GM19351 (cell line): ENCODE data around the gene C6orf132.
"Not testable (repeated sequence)": the region's sequence is repeated elsewhere in the genome, so short reads cannot be mapped to it uniquely, and the experiment has no call there.

Experiments
- ATAC-seq: cut with Tn5 transposase; IDR thresholded peaks from one replicate; pipeline ENCODE4 v1.9.1; 2021; ENCODE audit warnings: mild to moderate bottlenecking, moderate library complexity; ENCODE audit not compliant: unreplicated experiment

C6orf132 gene, protein sequence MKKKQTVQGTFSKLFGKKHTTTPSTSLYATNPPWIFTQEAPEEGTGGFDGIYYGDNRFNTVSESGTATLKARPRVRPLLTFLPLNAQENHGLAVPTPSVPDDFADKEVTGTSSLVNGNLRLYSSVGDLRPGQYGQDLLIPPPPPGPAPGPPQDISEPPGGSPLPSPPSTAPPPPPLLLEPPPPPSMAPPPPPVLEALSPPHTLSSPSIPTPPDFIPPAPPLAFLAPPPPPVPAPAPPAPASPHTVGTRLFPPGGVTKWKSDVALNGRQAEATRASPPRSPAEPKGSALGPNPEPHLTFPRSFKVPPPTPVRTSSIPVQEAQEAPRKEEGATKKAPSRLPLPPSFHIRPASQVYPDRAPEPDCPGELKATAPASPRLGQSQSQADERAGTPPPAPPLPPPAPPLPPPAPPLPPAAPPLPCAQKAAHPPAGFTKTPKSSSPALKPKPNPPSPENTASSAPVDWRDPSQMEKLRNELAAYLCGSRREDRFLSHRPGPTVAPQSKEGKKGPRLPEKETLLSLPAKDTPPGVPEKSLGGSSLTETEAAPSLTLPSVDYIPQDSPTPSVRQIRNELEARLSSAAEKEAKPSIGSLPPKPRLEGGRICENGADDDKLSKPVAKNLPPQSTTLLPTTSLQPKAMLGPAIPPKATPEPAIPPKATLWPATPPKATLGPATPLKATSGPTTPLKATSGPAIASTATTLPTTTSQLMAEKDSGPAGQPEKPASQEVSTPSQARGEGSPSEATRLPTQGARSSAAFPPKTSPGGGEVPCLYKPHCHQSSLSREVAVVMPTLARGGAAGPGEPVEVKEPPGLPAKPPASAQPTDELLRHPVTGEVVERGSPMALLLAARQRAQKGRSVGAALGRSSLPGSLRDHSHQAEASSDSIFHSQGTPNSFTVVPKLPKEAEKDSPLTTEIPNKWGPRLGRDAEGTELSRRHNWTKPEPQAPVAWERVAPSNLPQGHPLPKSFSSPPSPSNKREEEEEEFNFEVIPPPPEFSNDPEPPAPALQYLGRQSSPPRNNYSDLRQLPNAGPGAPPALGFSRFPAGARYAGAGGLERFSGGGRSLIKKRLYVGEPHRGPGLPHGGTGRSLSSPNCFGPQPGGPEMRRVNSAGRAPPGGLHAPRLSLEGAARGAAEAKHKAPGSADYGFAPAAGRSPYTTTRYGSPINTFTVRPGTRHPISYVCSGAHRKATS

DNA sequence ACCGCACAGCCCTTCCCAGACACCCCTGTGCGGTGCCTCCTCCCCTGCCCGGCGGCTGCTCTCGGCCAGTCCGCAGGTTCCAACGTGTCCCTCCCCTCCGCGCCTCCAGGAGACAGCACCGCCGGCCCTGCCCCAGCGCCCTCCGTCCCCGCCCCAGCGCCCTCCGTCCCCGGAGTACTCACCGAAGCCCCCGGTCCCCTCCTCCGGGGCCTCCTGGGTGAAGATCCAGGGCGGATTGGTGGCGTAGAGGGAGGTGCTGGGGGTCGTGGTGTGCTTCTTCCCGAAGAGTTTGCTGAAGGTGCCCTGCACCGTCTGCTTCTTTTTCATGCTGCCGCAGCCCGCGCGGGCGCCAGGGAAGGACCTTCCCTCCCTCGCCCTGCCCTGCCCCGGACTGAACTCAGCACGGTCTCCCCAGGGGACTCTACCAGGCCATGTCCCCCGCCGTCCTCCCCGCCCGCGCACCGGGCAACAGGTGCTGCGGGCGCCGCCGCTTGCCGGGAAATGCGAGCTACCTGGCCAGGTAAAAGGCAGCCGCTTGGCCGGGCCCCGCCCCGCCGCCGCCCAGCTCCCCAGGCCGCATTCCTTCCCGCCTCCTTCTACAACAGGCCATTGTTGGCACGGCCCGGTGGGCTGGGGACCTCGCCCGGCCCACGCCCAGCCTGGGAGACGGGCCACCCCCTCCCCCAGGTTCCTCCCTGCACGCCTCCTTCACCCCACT is at the start of gene C6orf132:
C6orf132 (minus strand) TSS at position 503 of the 718 bp plus-strand sequence; CDS start at position 327, 176 bp downstream.
- ATAC-seq, result no peak

DNA sequence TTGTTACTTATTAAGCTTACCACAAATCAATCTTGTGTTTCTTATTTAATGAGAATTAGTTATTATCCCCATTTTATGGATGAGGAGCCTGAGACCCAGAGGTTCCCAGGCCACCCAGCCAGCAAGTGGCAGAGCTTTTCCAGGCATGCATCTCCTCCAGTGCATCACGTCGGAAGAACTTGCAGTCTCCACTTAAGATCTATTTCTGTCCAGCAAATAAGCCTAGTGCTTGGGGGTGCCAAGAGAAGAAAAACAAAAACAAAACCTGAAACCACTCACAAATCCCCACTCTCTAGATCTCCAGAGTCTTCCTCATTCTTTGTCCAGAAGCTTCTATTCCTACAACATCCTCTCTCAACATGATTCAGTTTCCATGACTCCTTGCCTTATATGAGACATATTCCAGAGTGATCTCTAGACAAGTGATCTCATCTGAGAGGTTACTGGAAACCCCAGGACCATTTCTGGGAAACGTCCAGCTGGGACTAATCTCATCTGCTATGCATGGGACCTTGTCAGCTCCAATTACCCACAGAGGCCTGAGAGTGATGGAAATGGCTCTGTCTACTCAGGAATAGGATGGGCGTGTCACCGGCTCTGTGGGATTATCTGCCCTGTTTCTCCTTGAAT is 48.2 kb upstream of the C6orf132 start:
- no peak for ATAC-seq

DNA sequence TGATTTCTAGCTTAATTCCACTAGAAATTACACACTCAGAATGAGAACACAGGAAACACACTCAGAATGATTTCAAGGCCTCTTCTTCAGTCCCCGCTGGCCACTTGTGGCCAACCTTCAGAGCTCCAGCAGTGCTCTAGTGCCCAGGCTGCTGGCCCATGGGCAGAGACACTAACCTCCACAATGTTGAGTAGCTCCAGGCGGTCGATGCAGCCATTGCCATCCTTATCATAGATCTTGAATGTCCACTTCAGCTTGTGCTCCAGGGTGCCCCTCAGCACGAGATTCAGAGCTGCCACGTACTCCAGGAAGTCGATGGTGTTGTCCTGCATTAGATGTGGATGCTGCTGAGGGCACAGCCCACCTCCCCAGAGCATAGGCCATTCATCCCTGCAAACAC is 46.0 kb upstream of the C6orf132 start:
- ATAC-seq, result no peak

DNA sequence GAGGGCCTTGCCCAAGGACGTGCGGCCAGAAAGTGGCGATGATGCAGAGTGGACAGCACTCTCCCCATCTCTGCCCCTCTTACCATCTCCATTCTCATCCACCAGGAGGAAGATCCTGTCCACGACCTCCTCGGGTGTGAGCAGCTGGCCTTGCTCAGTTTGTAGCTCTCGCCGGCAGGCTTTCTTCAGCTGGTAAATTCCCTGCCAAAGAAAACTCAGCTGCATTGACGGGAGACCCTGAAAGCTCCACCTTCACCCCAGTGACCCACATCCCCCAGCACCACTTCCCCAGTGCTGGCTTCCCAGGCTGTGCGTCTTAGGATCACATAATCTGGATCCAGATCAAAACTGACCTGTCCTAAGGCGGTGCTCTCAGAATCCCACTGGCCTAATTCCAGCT is 43.2 kb upstream of the C6orf132 start:
- no peak for ATAC-seq

DNA sequence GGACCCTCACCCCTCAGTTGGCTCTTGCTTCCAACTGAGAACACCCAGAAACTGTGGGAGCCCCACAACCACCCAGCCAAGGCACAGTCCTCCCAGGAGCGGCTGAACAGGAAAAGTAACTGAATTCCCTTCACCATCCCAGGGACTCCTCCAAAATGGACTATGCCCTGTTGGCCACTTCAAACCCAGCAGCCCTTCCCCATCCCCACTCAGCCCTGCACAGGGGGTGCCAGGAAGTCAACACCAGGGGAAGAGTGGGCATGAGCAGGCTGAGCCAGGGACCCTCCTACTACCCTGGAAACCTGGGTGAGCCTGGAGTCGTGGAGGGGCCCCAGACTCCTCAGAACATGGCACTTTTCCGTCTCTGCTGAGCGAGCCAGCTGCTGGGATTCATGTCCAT is 42.1 kb upstream of the C6orf132 start:
- no peak for ATAC-seq

DNA sequence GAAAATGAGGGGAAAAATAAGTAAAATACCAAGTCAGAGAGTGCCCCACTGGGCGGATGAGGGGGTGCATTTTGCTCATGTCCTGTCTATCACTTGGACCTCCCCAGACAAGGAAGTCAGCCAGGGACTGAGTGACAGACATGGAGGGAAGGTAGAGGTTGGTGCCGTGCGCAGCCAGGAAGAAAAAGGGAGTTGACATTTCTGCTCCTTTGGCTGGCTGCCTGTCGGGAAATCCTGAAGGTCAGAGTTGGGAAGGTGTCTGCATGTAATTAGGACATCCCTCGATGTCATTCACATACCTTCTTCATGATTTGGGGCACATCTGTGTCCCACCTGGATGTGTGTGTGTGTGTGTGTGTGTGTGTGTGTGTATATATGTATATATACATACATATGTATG is 39.7 kb upstream of the C6orf132 start:
- no peak for ATAC-seq

DNA sequence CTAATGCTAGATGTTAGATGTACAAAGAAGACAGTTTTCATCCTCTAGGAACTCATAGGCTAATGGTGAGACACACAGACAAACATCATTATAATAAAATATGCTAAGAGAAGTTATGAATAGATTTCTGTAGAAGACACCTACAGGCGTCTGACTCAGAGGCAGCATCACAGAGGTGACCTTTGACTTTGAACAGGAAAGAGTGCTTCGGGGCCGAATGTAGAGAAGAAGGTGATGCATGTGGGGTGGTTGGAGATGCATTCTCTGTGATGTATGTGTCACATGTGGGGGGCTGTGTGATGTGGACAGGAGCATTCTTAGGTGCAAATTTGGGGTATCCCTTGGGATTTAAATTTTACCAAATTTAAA is 37.5 kb upstream of the C6orf132 start:
- ATAC-seq, result no peak

DNA sequence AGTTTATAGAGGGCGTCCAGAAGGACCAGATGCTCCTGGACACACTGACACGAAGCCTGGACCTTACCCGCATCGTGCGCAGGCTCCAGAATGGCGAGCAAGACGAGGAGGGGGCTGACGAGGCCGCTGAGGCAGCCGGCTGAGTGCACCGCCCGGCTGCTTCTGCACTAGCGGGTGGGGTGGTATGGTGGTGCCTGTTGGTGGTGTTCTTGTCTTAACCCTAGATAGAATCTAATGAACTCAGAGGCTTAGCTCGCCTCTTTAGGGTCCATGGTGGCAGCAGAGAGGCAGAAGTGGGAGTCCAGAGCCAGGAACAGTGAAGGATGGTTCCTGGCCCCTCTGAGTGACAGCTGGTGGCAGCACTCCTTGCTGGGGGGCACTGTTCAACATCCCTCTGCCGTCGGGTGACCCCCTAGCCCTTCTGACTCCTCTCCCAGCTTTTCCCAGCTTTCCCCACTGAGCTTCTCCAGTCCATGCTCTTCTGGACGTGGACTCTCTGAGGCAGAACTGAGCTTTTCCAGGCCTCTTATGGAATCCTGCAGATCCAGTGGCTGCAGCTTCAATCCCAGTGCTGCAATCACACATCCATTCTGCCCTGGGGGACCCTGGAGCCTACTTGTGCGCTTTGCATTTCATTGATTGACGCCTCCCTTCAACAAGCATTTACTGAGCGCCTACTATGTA is 37.0 kb upstream of the C6orf132 start:
- no peak for ATAC-seq

DNA sequence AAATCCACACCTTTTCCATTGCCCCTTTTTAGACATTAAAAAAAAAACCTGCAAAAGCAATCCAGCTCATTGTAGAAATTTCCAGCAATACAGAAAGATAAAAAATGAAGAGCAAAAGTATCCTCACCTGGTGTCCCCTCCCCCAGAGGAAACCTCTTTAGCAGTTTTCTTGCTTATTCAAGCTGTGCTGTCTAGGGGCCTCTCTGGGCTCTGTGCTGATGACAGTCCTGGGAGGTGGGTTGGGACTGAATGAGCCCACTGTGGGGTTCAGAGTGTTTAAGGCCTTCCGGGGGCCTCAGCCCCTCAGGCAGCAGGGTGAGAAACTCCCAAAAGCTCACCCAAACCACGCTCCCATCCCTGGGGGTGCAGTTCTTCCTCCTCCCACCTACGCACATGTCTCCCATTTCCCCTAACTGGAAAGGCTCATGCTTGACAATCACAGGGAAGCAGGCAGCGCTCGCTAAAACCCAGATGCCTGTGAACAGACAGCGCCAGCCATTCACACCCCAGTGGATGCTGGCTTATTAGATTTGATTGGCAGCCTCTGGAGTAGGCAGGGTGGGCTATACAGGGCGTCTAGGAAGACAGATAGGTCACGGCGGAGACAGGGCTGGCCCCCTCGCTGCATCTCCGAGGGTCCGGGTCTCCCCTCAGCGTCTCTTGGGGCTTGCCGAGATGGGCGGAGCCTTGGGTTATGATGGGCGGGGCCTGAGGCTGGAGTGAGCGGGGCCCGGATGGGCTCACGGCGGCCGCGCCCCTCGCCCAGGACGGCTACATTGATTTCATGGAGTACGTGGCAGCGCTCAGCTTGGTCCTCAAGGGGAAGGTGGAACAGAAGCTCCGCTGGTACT is 35.3 kb upstream of the C6orf132 start:
- ATAC-seq, result no peak

DNA sequence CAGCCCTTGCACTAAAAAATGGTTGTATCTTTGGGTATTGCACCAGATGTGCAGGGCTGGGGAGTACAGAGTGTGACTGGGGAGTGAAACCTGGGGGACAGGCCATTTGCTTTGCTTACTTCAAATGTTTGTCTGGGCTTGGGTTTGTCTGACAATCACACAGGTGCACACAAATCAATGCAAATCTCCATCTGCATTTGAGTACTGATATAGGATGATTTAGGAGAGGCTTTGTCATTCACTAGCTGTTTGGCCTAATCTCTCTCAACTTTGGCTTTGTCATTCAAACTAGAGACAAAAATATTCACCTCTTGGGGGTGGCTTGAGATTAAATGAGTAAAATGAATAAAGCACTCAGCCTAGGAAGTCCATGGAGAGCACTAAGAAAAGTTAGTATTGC is 34.6 kb upstream of the C6orf132 start:
- ATAC-seq, result no peak

DNA sequence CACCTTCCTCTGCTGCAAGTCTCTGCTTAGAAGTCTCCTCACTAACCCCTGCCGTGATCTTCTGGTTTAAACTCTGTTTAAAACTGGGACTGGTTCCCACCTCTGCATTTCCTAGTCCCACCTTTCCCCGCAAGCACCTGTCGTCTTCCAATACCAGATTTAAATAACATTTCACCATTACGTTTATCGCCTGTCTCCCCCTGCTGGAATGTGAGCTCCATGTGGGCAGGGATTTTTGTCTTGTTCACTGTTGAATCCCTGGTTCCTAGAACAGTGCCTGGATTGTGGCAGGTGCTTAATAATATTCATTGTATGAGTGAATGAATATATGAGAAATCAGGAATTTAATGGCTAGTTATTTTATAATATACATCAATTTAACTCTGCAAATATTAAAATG is 33.4 kb upstream of the C6orf132 start:
- ATAC-seq, result no peak

DNA sequence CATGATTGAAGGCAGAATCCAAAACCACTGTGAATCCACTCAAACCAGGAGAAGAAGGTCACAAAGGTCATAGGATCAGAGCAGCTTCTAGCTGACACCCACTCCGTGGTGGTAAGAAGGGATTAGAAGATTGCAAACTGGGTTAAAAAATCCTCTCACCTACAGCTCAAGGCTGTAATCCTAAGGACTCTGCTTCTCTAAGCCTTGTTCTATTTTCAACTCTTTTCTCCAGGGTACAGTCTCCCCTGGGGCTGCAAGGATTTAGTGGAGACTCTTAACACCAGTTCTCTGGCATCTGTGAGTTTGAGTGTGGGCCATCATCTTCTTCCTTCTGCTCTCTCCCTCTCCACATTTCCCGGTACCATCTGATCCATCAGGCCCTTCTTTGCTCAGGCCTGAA is 30.7 kb upstream of the C6orf132 start, which contains the start of gene GUCA1A:
GUCA1A (plus strand) TSS at position 264 of the 400 bp plus-strand sequence. CDS start 250 bp downstream, outside the sequence.
- ATAC-seq, result no peak

DNA sequence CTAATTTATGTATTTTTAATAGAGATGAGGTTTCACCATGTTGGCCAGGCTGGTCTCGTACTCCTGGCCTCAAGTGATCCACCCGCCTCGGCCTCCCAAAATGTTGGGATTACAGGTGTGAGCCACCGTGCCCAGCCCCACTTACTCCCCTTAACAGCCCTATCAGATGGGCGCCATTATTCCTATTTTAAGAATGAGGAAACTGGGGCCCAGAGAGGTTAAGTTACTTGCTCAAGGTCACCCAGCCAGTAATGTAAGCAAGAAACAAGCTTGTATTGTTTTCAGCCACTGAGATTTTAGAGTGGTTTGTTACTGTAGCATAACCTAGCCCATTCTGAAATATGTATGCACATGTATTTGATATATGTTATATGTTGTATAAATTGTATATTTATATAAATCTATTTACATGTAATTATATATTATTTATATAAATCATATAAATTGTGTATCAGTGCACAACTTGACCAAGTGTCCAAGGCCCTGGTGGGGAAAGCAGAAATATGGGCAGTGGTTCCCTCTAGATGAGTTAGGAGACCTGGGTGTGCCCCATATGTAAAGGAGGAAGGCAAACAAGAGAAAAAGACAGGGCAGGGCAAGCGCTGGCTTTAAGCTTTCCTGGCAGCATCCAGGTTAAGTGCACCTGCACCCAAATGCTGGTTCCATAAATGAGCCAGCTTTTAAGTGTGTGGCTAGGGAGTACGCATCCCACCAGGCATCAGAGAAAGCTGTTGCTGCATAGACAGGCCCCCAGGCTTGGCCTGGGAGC is 29.6 kb upstream of the C6orf132 start:
- no peak for ATAC-seq

DNA sequence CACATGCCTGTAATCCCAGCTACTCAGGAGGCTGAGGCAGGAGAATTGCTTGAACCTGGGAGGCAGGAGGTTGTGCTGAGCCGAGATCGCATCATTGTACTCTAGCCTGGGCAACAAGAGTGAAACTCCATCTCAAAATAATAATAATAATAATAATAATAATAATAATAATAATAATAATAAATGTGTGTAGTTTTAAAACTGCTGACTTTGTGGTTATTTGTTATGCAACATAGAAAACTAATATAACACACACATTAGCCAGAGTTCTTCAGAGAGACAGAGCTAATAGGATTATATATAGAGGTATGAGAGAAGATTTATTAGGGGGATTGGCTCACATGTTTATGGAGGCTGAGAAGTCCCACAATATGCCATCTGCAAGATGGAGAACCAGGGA is 27.4 kb upstream of the C6orf132 start:
- not testable (repeated sequence) for ATAC-seq

DNA sequence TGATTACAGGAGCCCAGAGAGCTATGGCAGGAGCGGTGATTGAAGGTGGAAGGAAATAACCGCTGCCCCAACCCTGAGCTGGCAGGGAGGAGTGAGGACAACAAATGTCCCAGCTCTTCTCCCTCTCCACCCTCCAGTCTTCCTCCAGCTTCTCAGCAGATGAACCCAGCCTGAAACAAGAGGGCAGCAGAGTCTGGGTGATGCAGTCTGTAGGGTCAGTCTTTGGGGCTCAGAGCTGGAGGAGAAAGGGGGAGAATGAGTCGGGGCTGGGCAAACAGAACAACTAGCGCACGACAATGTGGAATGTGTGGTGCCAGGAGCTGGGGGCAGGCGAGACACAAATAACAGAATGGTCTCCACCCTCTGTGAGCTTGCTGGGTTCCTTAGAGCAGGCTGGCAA is 26.2 kb upstream of the C6orf132 start:
- ATAC-seq, result no peak

DNA sequence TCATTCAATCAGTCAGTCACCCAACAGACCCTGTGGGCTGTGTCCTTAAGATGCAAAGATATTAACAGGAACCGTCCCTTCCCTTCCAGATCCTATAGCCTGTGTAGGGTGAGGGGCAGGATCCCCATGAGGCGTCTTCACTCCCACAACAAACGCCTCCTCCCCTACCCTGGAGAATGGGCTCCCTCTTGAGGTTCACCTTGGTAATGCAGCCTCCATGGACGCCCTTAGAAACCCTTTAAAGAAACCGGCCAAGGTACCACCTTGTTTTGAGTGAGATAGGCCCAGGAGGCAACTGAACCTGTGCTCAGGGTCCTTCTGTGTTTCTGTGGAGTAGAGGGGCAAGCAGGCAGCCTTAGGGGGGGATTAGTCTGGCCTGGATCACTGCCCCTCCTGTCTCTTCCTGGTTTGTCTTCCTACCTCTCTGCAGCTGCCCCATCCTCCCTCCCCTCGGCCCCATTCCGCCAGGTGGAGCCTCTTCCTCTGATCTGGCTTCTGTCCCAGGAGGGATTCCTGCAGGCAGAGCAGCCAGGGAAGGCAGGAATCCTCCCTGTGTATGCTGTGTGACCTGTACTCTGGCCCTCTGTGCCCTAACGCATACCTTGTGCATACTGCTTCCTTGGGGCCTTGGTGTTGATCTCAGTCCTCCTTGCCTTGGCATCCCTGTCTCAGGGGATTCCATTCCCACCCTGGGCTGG is 24.2 kb upstream of the C6orf132 start:
- no peak for ATAC-seq

DNA sequence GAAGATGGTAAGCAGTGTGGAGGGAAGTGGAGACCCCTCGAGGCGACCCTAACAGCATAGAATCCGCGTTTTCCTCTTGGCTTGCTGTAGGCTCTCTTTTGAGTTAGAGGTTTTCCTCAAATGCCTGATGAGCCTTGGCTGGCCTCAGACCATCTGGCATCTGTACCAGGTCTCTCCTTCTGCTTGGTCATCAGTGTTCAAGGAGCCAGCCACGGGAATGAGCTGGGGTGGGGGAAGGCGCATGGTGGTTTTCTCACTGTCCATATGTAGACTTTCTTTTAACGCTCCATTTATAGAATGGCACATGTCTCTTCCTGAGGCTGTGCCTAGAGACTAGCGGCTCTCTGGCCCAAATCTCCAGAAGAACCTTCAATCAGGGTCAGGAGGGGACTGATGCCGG is 22.6 kb upstream of the C6orf132 start:
- ATAC-seq, result no peak
